HL-60 (cell line): ENCODE measurements around the gene CHRNA4.

Source experiments
- DNase-seq, 2 experiments: peaks; one replicate each; pipeline ENCODE4 v3.0.0-alpha.2; 2010 to 2020; ENCODE audit warnings: low read depth in 1 of 2, low spot score in 1 of 2
- H3K27ac ChIP-seq: fragments of 250-450 bp; sonication (Bioruptor Pico); replicated peaks from 2 replicates; pipeline ENCODE4 v1.5.1; 2020; ENCODE audit warnings: mild to moderate bottlenecking, moderate library complexity
- H3K27me3 ChIP-seq: fragments of 250-450 bp; sonication (Bioruptor Pico); 2 replicates; pipeline ENCODE4 v1.5.1; 2021; ENCODE audit warnings: mild to moderate bottlenecking, moderate library complexity; ENCODE audit not compliant: insufficient read depth, poor library complexity, severe bottlenecking
- H3K4me3 ChIP-seq: replicated peaks from 2 replicates; pipeline ENCODE4 v1.5.1; 2011; ENCODE audit warnings: mild to moderate bottlenecking, control low read depth, low read length; ENCODE audit not compliant: insufficient read depth
- CTCF ChIP-seq: IDR thresholded peaks from one replicate; pipeline ENCODE4 v1.5.1; 2011; ENCODE audit warnings: low read length, control low read depth, inconsistent platforms; ENCODE audit not compliant: insufficient read depth
- GABPA ChIP-seq: IDR thresholded peaks from 2 replicates; pipeline ENCODE4 v1.6.1; 2012; ENCODE audit warnings: low read depth
- POLR2AphosphoS5 ChIP-seq: IDR thresholded peaks from 2 replicates; pipeline ENCODE4 v1.6.1; 2012; ENCODE audit warnings: low read depth
- REST ChIP-seq: IDR thresholded peaks from 2 replicates; pipeline ENCODE4 v1.6.1; 2012; ENCODE audit warnings: low read depth; ENCODE audit not compliant: insufficient replicate concordance
- SPI1 ChIP-seq: IDR thresholded peaks from 2 replicates; pipeline ENCODE4 v1.6.1; 2012; ENCODE audit warnings: low read depth, mild to moderate bottlenecking, borderline replicate concordance

The CHRNA4 gene

GRCh38 chr20:63348828-63349515 lies 12.2 kb downstream of the CHRNA4 start:
- H3K4me3 ChIP-seq, result no peak overlapping the region

GRCh38 chr20:63347950-63348827 lies 13.0 kb downstream of the CHRNA4 start:
- H3K27ac ChIP-seq, result no peak overlapping the region
- no peak for DNase-seq
- H3K4me3 ChIP-seq, result no peak overlapping the region
- H3K27me3 ChIP-seq, result peaks cover 8% of the 10 kb centered on the region
- TF ChIP-seq SPI1 (no peak), POLR2AphosphoS5 (no peak), REST (no peak), CTCF (no peak), GABPA (no peak)

More at GRCh38 chr20:63348828-63349515, 12.2 kb downstream of the CHRNA4 start:
- no peak for DNase-seq
- no peak for TF ChIP-seq GABPA
- TF ChIP-seq REST, result no peak
- peaks cover 8% of the 10 kb centered on the region for H3K27me3 ChIP-seq
- no peak overlapping the region for H3K27ac ChIP-seq

- no peak overlapping the region for H3K4me3 ChIP-seq
- no peak for TF ChIP-seq CTCF
- TF ChIP-seq GABPA, result no peak
- no peak for TF ChIP-seq REST
- TF ChIP-seq SPI1, result no peak
- TF ChIP-seq POLR2AphosphoS5, result no peak
- no peak for DNase-seq
- H3K27ac ChIP-seq, result no peak overlapping the region
- H3K27me3 ChIP-seq, result peaks cover 8% of the 10 kb centered on the region
These were observed 13.9 kb downstream of the CHRNA4 start for GRCh38 chr20:63347081-63347741.
